Endothelial cell of coronary artery (primary cell): ENCODE results near the gene FGL2. TPM values are rescaled to one million over a fixed set of nuclear protein-coding genes. Genes with fewer than 3 reads are reported as not detected.

Experiments
- total RNA-seq: library from RNA; depleted of rRNA; stranded (reverse); fragments of >200 nt; gene quantifications from 2 replicates; pipeline ENCODE4 v1.2.3, GENCODE V29; 2014

The FGL2 gene
- total RNA-seq, result 0.27 and 3.1 TPM in 2 replicates

GRCh38 chr7:77199013-77199966 lies at the start of gene FGL2:
TSS of gene FGL2 (minus strand) at chr7:77199819. CDS start at chr7:77199793, 26 bp downstream.

Other genes starting within 250 kb of the FGL2 start
- not detected in 2 replicates for gene SPDYE17, start 167.5 kb downstream of the FGL2 start, total RNA-seq
- gene SPDYE18, start 137.3 kb downstream of the FGL2 start, total RNA-seq, result 0.09 and 0.28 TPM in 2 replicates
- 1.1 and 1.4 TPM in 2 replicates for gene CCDC146, start 77.2 kb downstream of the FGL2 start, total RNA-seq
- gene GSAP, start 216.5 kb upstream of the FGL2 start, total RNA-seq, result 2.4 and 2.8 TPM in 2 replicates